ENCODE measurements around the gene MOK. TPM values are rescaled to one million over a fixed set of nuclear protein-coding genes. Genes with fewer than 3 reads are reported as not detected.

MOK gene
- total RNA-seq, 4 donors from 2014 or later = 1.3 to 2.8 (median 2.3) TPM

- ATAC-seq (no peak), DNase-seq (no peak)
- no peak overlapping the region for H3K4me3 ChIP-seq
- no peak overlapping the region for H3K27ac ChIP-seq
- TF ChIP-seq POLR2A (IDR thresholded peaks at IDR 0.05) = no peak
- TF ChIP-seq CTCF (IDR thresholded peaks at IDR 0.05 in 4 of 5, conservative IDR thresholded peaks at IDR 0.05 in 1 of 5) = no peak
- H3K4me1 ChIP-seq = no peaks in the 10 kb centered on the region
- in situ Hi-C loops (cut with MboI; ENCODE audit: low sequenced_read_pairs in 4 of 4) (loop anchor here in 2 of 4 donors (10.0 kb wide), 1 partner anchor 83 kb away; the partner anchor contains the start of gene ZNF839 (in 2 of the 2)), intact Hi-C loops (cut with DNase I; ENCODE audit: low total_unique reads) (no loop called here)
- no peaks in the 10 kb centered on the region for H3K27me3 ChIP-seq
- no peaks in the 10 kb centered on the region for H3K9me3 ChIP-seq
- no peaks in the 10 kb centered on the region for H3K36me3 ChIP-seq
These were observed 72.7 kb downstream of the MOK start for GRCh38 chr14:102232348-102232625.

GRCh38 chr14:102231476-102232347 is 73.3 kb downstream of the MOK start:
- no peak overlapping the region for H3K27ac ChIP-seq
- DNase-seq (no peak), ATAC-seq (no peak)
- no peak for TF ChIP-seq CTCF (IDR thresholded peaks at IDR 0.05 in 4 of 5, conservative IDR thresholded peaks at IDR 0.05 in 1 of 5)
- H3K4me1 ChIP-seq = no peaks in the 10 kb centered on the region
- H3K4me3 ChIP-seq = no peak overlapping the region
- no peaks in the 10 kb centered on the region for H3K27me3 ChIP-seq
- intact Hi-C loops (cut with DNase I; ENCODE audit: low total_unique reads) (no loop called here), in situ Hi-C loops (cut with MboI; ENCODE audit: low sequenced_read_pairs in 4 of 4) (loop anchor here in 2 of 4 donors (10.0 kb wide), 1 partner anchor 83 kb away; the partner anchor contains the start of gene ZNF839 (in 2 of the 2))
- no peaks in the 10 kb centered on the region for H3K9me3 ChIP-seq
- H3K36me3 ChIP-seq = no peaks in the 10 kb centered on the region

GRCh38 chr14:102230481-102231210 is 74.3 kb downstream of the MOK start:
- Histone ChIP-seq H3K27me3 (no peaks in the 10 kb centered on the region), H3K27ac (no peak overlapping the region), H3K9me3 (no peaks in the 10 kb centered on the region), H3K4me3 (no peak overlapping the region), H3K4me1 (no peaks in the 10 kb centered on the region), H3K36me3 (no peaks in the 10 kb centered on the region)
- no peak for DNase-seq
- ATAC-seq = no peak
- intact Hi-C loops (cut with DNase I; ENCODE audit: low total_unique reads) = no loop called here
- TF ChIP-seq CTCF (IDR thresholded peaks at IDR 0.05 in 4 of 5, conservative IDR thresholded peaks at IDR 0.05 in 1 of 5) = no peak
- TF ChIP-seq POLR2A (IDR thresholded peaks at IDR 0.05) = no peak
- in situ Hi-C loops (cut with MboI; ENCODE audit: low sequenced_read_pairs in 4 of 4) = loop anchor here in 2 of 4 donors (10.0 kb wide), 1 partner anchor 84 kb away; the partner anchor contains the start of gene ZNF839 (in 2 of the 2)

GRCh38 chr14:102229739-102230092 is 75.2 kb downstream of the MOK start:
- Histone ChIP-seq H3K9me3 (no peaks in the 10 kb centered on the region), H3K27me3 (no peaks in the 10 kb centered on the region), H3K36me3 (no peaks in the 10 kb centered on the region), H3K4me1 (no peaks in the 10 kb centered on the region), H3K4me3 (no peak overlapping the region), H3K27ac (no peak overlapping the region)
- ATAC-seq (no peak), DNase-seq (no peak)
- in situ Hi-C loops (cut with MboI; ENCODE audit: low sequenced_read_pairs in 4 of 4) = loop anchor here in 2 of 4 donors (10.0 kb wide), 1 partner anchor 85 kb away; the partner anchor contains the start of gene ZNF839 (in 2 of the 2)
- intact Hi-C loops (cut with DNase I; ENCODE audit: low total_unique reads) = no loop called here
- TF ChIP-seq CTCF (IDR thresholded peaks at IDR 0.05 in 4 of 5, conservative IDR thresholded peaks at IDR 0.05 in 1 of 5) (no peak), POLR2A (IDR thresholded peaks at IDR 0.05) (no peak)
